Measurements from ENCODE around the gene JOSD1. TPM values are rescaled to one million over a fixed set of nuclear protein-coding genes. Genes with fewer than 3 reads are reported as not detected.

Gene JOSD1
- total and polyA plus RNA-seq, 3 donors from 2014 or later = 40.9 to 91.0 (median 70.3) TPM

GRCh38 chr22:38733724-38734381 is 33.1 kb upstream of the JOSD1 start:
- H3K4me3 ChIP-seq = no peak overlapping the region
- intact Hi-C loops (cut with DNase I; ENCODE audit: low total_unique reads) = no loop called here
- H3K9me3 ChIP-seq = no peaks in the 10 kb centered on the region
- H3K27ac ChIP-seq = peak overlapping the region in 1 of 2 donors; percentile 56
- no peak for TF ChIP-seq POLR2A (IDR thresholded peaks at IDR 0.05)
- TF ChIP-seq, protein P1, sequence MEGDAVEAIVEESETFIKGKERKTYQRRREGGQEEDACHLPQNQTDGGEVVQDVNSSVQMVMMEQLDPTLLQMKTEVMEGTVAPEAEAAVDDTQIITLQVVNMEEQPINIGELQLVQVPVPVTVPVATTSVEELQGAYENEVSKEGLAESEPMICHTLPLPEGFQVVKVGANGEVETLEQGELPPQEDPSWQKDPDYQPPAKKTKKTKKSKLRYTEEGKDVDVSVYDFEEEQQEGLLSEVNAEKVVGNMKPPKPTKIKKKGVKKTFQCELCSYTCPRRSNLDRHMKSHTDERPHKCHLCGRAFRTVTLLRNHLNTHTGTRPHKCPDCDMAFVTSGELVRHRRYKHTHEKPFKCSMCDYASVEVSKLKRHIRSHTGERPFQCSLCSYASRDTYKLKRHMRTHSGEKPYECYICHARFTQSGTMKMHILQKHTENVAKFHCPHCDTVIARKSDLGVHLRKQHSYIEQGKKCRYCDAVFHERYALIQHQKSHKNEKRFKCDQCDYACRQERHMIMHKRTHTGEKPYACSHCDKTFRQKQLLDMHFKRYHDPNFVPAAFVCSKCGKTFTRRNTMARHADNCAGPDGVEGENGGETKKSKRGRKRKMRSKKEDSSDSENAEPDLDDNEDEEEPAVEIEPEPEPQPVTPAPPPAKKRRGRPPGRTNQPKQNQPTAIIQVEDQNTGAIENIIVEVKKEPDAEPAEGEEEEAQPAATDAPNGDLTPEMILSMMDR (IDR thresholded peaks at IDR 0.05) = no peak
- peak; percentile 69 for DNase-seq
- no peaks in the 10 kb centered on the region for H3K36me3 ChIP-seq (ENCODE audit: low read depth, missing control alignments)
- WGBS, 2 donors = 44 to 52% methylated on average over 7 to 8 of the region's 8 CpGs
- no peaks in the 10 kb centered on the region for H3K27me3 ChIP-seq
- H3K4me1 ChIP-seq = peaks cover 4% of the 10 kb centered on the region

DNA sequence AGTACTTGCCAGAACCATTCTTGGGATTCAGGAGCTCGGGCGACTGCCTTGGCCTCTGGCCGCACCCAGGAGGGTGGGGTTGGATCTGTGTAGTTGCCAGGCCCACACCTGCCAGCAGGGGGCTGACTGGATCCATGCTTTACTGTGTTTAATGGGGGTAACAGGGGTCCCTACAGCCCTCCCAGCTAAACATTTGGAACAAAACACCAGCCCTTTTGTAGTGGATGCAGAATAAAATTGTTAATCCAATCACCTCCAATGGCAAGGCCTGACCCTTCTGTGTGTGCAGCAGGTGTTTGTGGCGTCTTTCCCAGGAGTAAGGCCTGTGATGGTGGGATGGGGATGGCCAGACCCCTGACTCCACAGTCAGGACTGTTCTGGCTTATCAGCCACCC is 32.6 kb upstream of the JOSD1 start:
- peak; percentile 56 for DNase-seq
- 44 to 65% methylated on average over 4 of the region's 4 CpGs for WGBS, 2 donors
- peaks cover 8% of the 10 kb centered on the region for H3K4me1 ChIP-seq

DNA sequence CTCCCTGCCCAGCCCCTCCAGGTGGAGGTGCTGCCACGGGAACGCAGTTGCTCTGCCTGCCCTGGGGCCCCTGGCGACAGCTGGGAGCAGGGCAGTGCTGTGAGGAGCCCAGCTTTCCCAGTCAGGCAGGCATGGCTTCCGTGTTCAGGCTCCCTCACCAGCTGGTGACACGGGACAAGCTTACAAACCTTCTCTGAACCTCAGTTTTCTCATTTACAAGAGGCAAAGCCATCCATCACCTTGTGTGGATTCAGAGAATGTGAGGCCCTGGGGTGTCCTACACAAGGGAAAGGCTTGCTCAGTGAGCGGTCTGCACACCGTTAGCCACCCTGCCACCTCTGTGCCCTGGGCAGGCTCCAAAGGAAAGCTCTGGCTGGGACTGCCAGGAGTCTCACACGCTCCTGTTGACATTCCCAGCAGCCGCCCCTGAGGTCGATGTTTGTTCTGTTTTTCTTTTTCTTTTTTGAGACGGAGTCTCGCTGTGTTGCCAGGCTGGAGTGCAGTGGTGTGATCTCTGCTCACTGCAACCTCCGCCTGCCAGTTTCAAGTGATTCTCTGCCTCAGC is 31.6 kb upstream of the JOSD1 start:
- DNase-seq = no peak
- H3K4me3 ChIP-seq = no peak overlapping the region
- no peaks in the 10 kb centered on the region for H3K9me3 ChIP-seq
- intact Hi-C loops (cut with DNase I; ENCODE audit: low total_unique reads) = no loop called here
- H3K36me3 ChIP-seq (ENCODE audit: low read depth, missing control alignments) = no peaks in the 10 kb centered on the region
- H3K4me1 ChIP-seq = peaks cover 11% of the 10 kb centered on the region
- WGBS, 2 donors = 81 to 83% methylated on average over 11 to 13 of the region's 13 CpGs
- TF ChIP-seq POLR2A (IDR thresholded peaks at IDR 0.05) = no peak
- TF ChIP-seq, protein P1 (IDR thresholded peaks at IDR 0.05) = no peak
- H3K27ac ChIP-seq = no peak overlapping the region
- H3K27me3 ChIP-seq = no peaks in the 10 kb centered on the region

More for the DNA sequence above, 32.6 kb upstream of the JOSD1 start:
- H3K4me3 ChIP-seq = no peak overlapping the region
- intact Hi-C loops (cut with DNase I; ENCODE audit: low total_unique reads) = no loop called here
- H3K9me3 ChIP-seq = no peaks in the 10 kb centered on the region
- TF ChIP-seq POLR2A (IDR thresholded peaks at IDR 0.05) = no peak
- TF ChIP-seq, protein P1 (IDR thresholded peaks at IDR 0.05) = peak; percentile 20 to 66 (median 52)
- no peaks in the 10 kb centered on the region for H3K36me3 ChIP-seq (ENCODE audit: low read depth, missing control alignments)
- peak overlapping the region in 1 of 2 donors; percentile 56 for H3K27ac ChIP-seq
- H3K27me3 ChIP-seq = no peaks in the 10 kb centered on the region

DNA sequence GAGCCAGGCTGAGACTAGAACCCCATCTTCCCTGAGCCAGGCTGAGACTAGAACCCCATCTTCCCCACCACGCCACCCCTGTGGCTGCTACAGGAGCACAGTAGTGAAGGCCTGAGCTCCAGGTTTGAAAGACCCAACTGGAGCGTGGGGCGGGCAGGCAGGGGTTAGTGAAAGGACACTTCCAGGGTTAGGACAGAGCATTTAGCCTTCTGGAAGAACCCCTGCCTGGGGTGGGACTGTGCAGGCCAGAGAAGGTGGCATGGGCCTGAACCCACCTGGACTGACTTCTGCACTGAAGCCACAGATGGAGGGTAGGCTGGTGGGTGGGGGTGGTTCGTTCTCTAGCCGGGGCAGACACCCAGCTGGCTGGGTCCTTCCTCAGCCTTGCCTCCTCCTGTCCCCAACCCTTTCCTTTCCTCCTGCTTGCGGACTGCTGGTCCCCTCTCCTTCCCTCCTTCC is 31.0 kb upstream of the JOSD1 start:
- no peak for DNase-seq
- Histone ChIP-seq H3K4me3 (no peak overlapping the region), H3K27ac (no peak overlapping the region), H3K9me3 (no peaks in the 10 kb centered on the region), H3K36me3 (ENCODE audit: low read depth, missing control alignments) (no peaks in the 10 kb centered on the region), H3K27me3 (no peaks in the 10 kb centered on the region), H3K4me1 (peaks cover 11% of the 10 kb centered on the region)
- TF ChIP-seq, protein P1 (IDR thresholded peaks at IDR 0.05) = no peak
- TF ChIP-seq POLR2A (IDR thresholded peaks at IDR 0.05) = no peak
- intact Hi-C loops (cut with DNase I; ENCODE audit: low total_unique reads) = no loop called here
- WGBS, 2 donors = 80 to 96% methylated on average over 5 to 6 of the region's 6 CpGs

All from testis (tissue), 3 donors.